ENCODE measurements around the gene DUSP16. TPM values are rescaled to one million over a fixed set of nuclear protein-coding genes. Genes with fewer than 3 reads are reported as not detected.

Gene DUSP16
- total RNA-seq, 4 donors from 2014 or later: 16.2 to 23.2 (median 19.1) TPM

GRCh38 chr12:12447837-12448236, 114.8 kb downstream of the DUSP16 start:
- 97 to 98% methylated on average over 10 of the region's 10 CpGs for WGBS, 2 donors
- Histone ChIP-seq H3K9me3 (no peaks in the 10 kb centered on the region), H3K4me1 (peaks cover 0 to 36% (median 11%) of the 10 kb centered on the region in 4 donors), H3K4me3 (no peak overlapping the region), H3K27ac (no peak overlapping the region), H3K36me3 (no peaks in the 10 kb centered on the region), H3K27me3 (no peaks in the 10 kb centered on the region)
- no peak for DNase-seq (ENCODE audit: low spot score in 2 of 2)
- TF ChIP-seq CTCF (IDR thresholded peaks at IDR 0.05): no peak
- TF ChIP-seq EP300 (IDR thresholded peaks at IDR 0.05): no peak
- TF ChIP-seq POLR2A (IDR thresholded peaks at IDR 0.05): no peak

- no peak for DNase-seq (ENCODE audit: low spot score in 2 of 2)
- H3K27me3 ChIP-seq: no peaks in the 10 kb centered on the region
- peaks cover 0 to 42% (median 14%) of the 10 kb centered on the region in 4 donors for H3K4me1 ChIP-seq
- H3K9me3 ChIP-seq: no peaks in the 10 kb centered on the region
- TF ChIP-seq CTCF (IDR thresholded peaks at IDR 0.05): no peak
- no peak for TF ChIP-seq EP300 (IDR thresholded peaks at IDR 0.05)
- TF ChIP-seq POLR2A (IDR thresholded peaks at IDR 0.05): no peak
- no peak overlapping the region for H3K27ac ChIP-seq
- H3K36me3 ChIP-seq: no peaks in the 10 kb centered on the region
- no peak overlapping the region for H3K4me3 ChIP-seq
- 59 to 70% methylated on average over 8 of the region's 8 CpGs for WGBS, 2 donors
These were observed 115.4 kb downstream of the DUSP16 start for GRCh38 chr12:12447236-12447635.

- Histone ChIP-seq H3K4me3 (no peak overlapping the region), H3K9me3 (no peaks in the 10 kb centered on the region), H3K36me3 (no peaks in the 10 kb centered on the region), H3K27me3 (no peaks in the 10 kb centered on the region), H3K27ac (no peak overlapping the region), H3K4me1 (peaks cover 0 to 47% (median 14%) of the 10 kb centered on the region in 4 donors)
- no peak for DNase-seq (ENCODE audit: low spot score in 2 of 2)
- WGBS, 2 donors: 88 to 89% methylated on average over 3 of the region's 3 CpGs
- no peak for TF ChIP-seq EP300 (IDR thresholded peaks at IDR 0.05)
- TF ChIP-seq POLR2A (IDR thresholded peaks at IDR 0.05): no peak
- TF ChIP-seq CTCF (IDR thresholded peaks at IDR 0.05): no peak
These were observed 115.9 kb downstream of the DUSP16 start for GRCh38 chr12:12446786-12447185.

- WGBS, 2 donors: 96 to 97% methylated on average over 2 of the region's 2 CpGs
- Histone ChIP-seq H3K27me3 (no peaks in the 10 kb centered on the region), H3K36me3 (no peaks in the 10 kb centered on the region), H3K9me3 (no peaks in the 10 kb centered on the region), H3K27ac (no peak overlapping the region), H3K4me1 (peaks cover 0 to 53% (median 16%) of the 10 kb centered on the region in 4 donors), H3K4me3 (no peak overlapping the region)
- DNase-seq (ENCODE audit: low spot score in 2 of 2): no peak
- TF ChIP-seq CTCF (IDR thresholded peaks at IDR 0.05) (no peak), POLR2A (IDR thresholded peaks at IDR 0.05) (no peak), EP300 (IDR thresholded peaks at IDR 0.05) (no peak)
These were observed 116.8 kb downstream of the DUSP16 start for GRCh38 chr12:12445882-12446181.

- no peak for TF ChIP-seq EP300 (IDR thresholded peaks at IDR 0.05)
- no peak for TF ChIP-seq POLR2A (IDR thresholded peaks at IDR 0.05)
- TF ChIP-seq CTCF (IDR thresholded peaks at IDR 0.05): no peak
- Histone ChIP-seq H3K4me1 (peaks cover 0 to 53% (median 16%) of the 10 kb centered on the region in 4 donors), H3K27ac (no peak overlapping the region), H3K9me3 (no peaks in the 10 kb centered on the region), H3K27me3 (no peaks in the 10 kb centered on the region), H3K4me3 (no peak overlapping the region), H3K36me3 (no peaks in the 10 kb centered on the region)
- WGBS, 2 donors: 93 to 96% methylated on average over 4 of the region's 4 CpGs
- DNase-seq (ENCODE audit: low spot score in 2 of 2): no peak
These were observed 117.3 kb downstream of the DUSP16 start for GRCh38 chr12:12445165-12445881.

Measured in tibial nerve (tissue), 4 donors.